Suppressor macrophage treated with lipopolysaccharide for 4 hours (primary cell): ENCODE results near the gene PSPH.

Experiments used
- DNase-seq: peaks from one replicate; pipeline ENCODE4 v3.0.0-alpha.2; 2020

The PSPH gene

GRCh38 chr7:55996856-55997500 is 54.3 kb downstream of the PSPH start:
- DNase-seq, result no peak

GRCh38 chr7:55992346-55992745 is 58.9 kb downstream of the PSPH start:
- no peak for DNase-seq

GRCh38 chr7:55983537-55983936 is 67.7 kb downstream of the PSPH start:
- no peak for DNase-seq

- no peak for DNase-seq
Measured at GRCh38 chr7:55980266-55980665, 71.0 kb downstream of the PSPH start.

GRCh38 chr7:55977831-55978230 is 73.4 kb downstream of the PSPH start:
- no peak for DNase-seq

- no peak for DNase-seq
Measured at GRCh38 chr7:55975988-55976633, 75.1 kb downstream of the PSPH start.

GRCh38 chr7:55973747-55974250 is 77.4 kb downstream of the PSPH start:
- no peak for DNase-seq

- no peak for DNase-seq
Measured at GRCh38 chr7:55970978-55971377, 80.3 kb downstream of the PSPH start.

- no peak for DNase-seq
Measured at GRCh38 chr7:55970561-55970960, 80.7 kb downstream of the PSPH start.

- DNase-seq, result no peak
Measured at GRCh38 chr7:55969391-55969790, 81.9 kb downstream of the PSPH start.

- DNase-seq, result no peak
Measured at GRCh38 chr7:55966851-55967250, 84.4 kb downstream of the PSPH start.

- DNase-seq, result no peak
Measured at GRCh38 chr7:55965805-55966421, 85.3 kb downstream of the PSPH start.

GRCh38 chr7:55965100-55965470 is 86.2 kb downstream of the PSPH start:
- no peak for DNase-seq

- DNase-seq, result peak; percentile 96
Measured at GRCh38 chr7:55964261-55965099, 86.8 kb downstream of the PSPH start, which contains the start of gene NIPSNAP2. TSS of gene NIPSNAP2 (plus strand) at chr7:55964585. CDS start at chr7:55964610, 25 bp downstream.

GRCh38 chr7:55963584-55964168 is 87.6 kb downstream of the PSPH start:
- no peak for DNase-seq

GRCh38 chr7:55962014-55962413 is 89.2 kb downstream of the PSPH start:
- no peak for DNase-seq
